Measurements from ENCODE around the gene PKM. TPM values are rescaled to one million over a fixed set of nuclear protein-coding genes. Genes with fewer than 3 reads are reported as not detected.

Gene PKM
- total and polyA plus RNA-seq, 9 of the 15 experiments (the other 6 are each of a cell fraction or from before 2014, with no cell fraction given) = 140 to 825 (median 383) TPM

DNA sequence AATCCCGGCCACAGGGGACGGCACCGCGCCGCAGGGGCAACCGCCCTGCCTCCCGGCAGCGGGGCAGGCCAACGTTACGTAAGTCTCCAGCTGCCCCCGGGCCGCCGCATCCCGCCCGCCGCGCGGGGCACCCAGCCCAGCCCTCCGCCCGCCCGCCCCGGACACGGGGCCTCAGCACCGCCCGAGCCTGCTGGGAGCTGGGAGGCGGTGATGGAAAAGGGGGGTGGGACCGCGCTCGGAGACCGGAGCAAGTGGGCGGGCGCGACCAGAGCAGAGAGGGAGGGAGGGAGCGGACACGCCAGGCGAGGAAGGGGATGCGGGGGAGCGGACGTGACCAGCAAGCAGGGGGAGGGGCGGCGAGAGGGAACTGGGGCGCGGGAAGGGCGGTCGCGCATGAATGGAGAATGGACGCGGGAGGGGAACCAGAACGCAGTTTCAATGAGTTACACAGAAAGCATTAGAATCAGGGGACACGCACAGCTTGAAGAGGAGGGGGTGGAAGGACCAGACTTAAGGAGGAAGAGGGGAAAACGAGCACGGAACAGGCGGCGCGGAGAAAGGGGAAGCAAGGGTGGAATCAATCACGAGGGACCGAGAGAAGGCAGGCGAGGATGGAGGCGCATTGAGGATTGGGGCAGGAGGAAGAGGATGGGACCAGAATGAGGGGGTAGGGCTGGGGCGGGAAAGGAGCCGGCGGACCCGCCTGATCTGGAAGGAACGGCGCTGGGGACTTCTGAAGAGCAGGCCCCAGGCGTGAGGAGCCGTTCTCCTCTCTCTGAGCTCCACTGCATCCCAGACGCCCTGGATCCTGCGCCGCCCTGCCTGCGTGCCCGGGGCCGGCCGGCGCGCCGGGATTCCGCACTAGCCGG lies 559 bp downstream of the PKM start (continued):
- TF ChIP-seq, protein P1, sequence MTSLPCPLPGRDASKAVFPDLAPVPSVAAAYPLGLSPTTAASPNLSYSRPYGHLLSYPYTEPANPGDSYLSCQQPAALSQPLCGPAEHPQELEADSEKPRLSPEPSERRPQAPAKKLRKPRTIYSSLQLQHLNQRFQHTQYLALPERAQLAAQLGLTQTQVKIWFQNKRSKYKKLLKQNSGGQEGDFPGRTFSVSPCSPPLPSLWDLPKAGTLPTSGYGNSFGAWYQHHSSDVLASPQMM (CRISPR knock-in tag; IDR thresholded peaks at IDR 0.05) = no peak
- peak; percentile 76 for TF ChIP-seq ARID1B (IDR thresholded peaks at IDR 0.05)
- no peak for TF ChIP-seq CHCHD3 (CRISPR knock-in tag; IDR thresholded peaks at IDR 0.05)
- TF ChIP-seq ESRRB (CRISPR knock-in tag; IDR thresholded peaks at IDR 0.05; ENCODE audit: borderline replicate concordance) = no peak
- TF ChIP-seq ARHGAP35 (IDR thresholded peaks at IDR 0.05; ENCODE audit: partially characterized antibody) = peak; percentile 69
- TF ChIP-seq NFATC3 (IDR thresholded peaks at IDR 0.05) = no peak
- TF ChIP-seq ZEB2 (IDR thresholded peaks at IDR 0.05) = peak; percentile 50; the same call in 1 of the 2 replicates
- TF ChIP-seq TEAD1 (CRISPR knock-in tag; IDR thresholded peaks at IDR 0.05) = 0 out of 4 replicates have a peak, but pooled peaks of 1 of the 2 experiments have one; percentile 9
- no peak for TF ChIP-seq HMG20A (CRISPR knock-in tag; conservative IDR thresholded peaks at IDR 0.05)
- TF ChIP-seq, protein P2, sequence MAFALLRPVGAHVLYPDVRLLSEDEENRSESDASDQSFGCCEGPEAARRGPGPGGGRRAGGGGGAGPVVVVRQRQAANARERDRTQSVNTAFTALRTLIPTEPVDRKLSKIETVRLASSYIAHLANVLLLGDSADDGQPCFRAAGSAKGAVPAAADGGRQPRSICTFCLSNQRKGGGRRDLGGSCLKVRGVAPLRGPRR (CRISPR knock-in tag; IDR thresholded peaks at IDR 0.05) = no peak
- no peak for TF ChIP-seq ZNF780A (CRISPR knock-in tag; IDR thresholded peaks at IDR 0.05)
- no peak for TF ChIP-seq MAFG (tag; conservative IDR thresholded peaks at IDR 0.05)
- TF ChIP-seq CSDE1 (IDR thresholded peaks at IDR 0.05) = no peak
- TF ChIP-seq CBFB (CRISPR knock-in tag; IDR thresholded peaks at IDR 0.05) = no peak
- TF ChIP-seq ZNF583 (CRISPR knock-in tag; IDR thresholded peaks at IDR 0.05) = no peak
- TF ChIP-seq ETS2 (tag; IDR thresholded peaks at IDR 0.05; ENCODE audit: borderline replicate concordance, poor library complexity, severe bottlenecking) = no peak
- no peak for TF ChIP-seq SREBF1 (IDR thresholded peaks at IDR 0.05; ENCODE audit: borderline replicate concordance, low read depth, low read length)
- no peak for TF ChIP-seq CHD2 (IDR thresholded peaks at IDR 0.05; ENCODE audit: low read depth, low read length)
- no peak for TF ChIP-seq HCFC1 (IDR thresholded peaks at IDR 0.05; ENCODE audit: low read depth, low read length)
- TF ChIP-seq MTA3 (IDR thresholded peaks at IDR 0.05; ENCODE audit: borderline replicate concordance) = no peak
- TF ChIP-seq, protein P3, sequence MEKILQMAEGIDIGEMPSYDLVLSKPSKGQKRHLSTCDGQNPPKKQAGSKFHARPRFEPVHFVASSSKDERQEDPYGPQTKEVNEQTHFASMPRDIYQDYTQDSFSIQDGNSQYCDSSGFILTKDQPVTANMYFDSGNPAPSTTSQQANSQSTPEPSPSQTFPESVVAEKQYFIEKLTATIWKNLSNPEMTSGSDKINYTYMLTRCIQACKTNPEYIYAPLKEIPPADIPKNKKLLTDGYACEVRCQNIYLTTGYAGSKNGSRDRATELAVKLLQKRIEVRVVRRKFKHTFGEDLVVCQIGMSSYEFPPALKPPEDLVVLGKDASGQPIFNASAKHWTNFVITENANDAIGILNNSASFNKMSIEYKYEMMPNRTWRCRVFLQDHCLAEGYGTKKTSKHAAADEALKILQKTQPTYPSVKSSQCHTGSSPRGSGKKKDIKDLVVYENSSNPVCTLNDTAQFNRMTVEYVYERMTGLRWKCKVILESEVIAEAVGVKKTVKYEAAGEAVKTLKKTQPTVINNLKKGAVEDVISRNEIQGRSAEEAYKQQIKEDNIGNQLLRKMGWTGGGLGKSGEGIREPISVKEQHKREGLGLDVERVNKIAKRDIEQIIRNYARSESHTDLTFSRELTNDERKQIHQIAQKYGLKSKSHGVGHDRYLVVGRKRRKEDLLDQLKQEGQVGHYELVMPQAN (IDR thresholded peaks at IDR 0.05; ENCODE audit: borderline replicate concordance) = peak; percentile 82
- no peak for TF ChIP-seq ZNF3 (CRISPR knock-in tag; IDR thresholded peaks at IDR 0.05)
- TF ChIP-seq FUS (optimal IDR thresholded peaks at IDR 0.05; ENCODE audit: low read depth, low read length) = no peak
- no peak for TF ChIP-seq BRF1 (IDR thresholded peaks at IDR 0.05; ENCODE audit: borderline replicate concordance, extremely low read depth, insufficient read length)
- TF ChIP-seq CHD4 (IDR thresholded peaks at IDR 0.05; ENCODE audit: insufficient read depth, insufficient replicate concordance, low read depth, low read length, poor library complexity, severe bottlenecking) = no peak
- no peak for TF ChIP-seq ZNF232 (CRISPR knock-in tag; IDR thresholded peaks at IDR 0.05)
- TF ChIP-seq RBFOX2 (IDR thresholded peaks at IDR 0.05; ENCODE audit: low read depth, low read length) = no peak
- TF ChIP-seq NONO (IDR thresholded peaks at IDR 0.05; ENCODE audit: low read depth in 2 of 2, low read length in 1 of 2) = 0 out of 4 replicates have a peak, but pooled peaks of 1 of the 2 experiments have one; percentile 56
